ENCODE results near the gene TNFSF12.

The TNFSF12 gene, protein sequence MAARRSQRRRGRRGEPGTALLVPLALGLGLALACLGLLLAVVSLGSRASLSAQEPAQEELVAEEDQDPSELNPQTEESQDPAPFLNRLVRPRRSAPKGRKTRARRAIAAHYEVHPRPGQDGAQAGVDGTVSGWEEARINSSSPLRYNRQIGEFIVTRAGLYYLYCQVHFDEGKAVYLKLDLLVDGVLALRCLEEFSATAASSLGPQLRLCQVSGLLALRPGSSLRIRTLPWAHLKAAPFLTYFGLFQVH

DNA sequence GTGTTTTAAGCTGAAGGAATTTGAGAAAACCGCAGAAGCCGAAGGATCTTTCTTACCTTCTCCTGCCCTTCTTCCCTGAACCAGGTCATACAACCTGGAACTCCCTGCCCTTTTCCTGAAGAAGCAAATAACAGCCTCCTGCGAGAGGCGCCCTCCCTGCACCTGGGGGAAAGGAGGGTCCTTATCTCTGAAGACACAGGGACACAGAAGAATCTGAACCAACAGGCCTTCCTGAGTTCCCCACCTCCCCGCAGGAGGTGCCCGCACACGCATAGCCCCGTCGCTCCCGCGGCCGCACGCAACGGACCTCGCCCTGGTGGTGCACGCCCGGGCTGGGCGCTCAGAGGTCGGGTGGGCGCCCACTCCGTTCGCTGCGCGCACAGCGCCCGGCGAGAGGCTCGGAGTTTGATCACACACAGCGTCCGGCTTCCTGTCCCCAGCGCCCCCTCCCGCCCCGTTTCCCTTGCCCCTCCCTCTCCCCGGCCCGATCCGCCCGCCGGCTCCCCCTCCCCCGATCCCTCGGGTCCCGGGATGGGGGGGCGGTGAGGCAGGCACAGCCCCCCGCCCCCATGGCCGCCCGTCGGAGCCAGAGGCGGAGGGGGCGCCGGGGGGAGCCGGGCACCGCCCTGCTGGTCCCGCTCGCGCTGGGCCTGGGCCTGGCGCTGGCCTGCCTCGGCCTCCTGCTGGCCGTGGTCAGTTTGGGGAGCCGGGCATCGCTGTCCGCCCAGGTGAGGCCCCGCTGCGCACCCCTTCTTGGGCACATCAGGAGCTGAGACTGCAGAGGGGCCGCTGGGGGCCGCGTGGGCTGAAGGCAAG lies at the start of gene TNFSF12:
TSS of gene TNFSF12 (plus strand) at position 474 of the 816 bp plus-strand sequence. CDS start at position 570, 96 bp downstream.
- DNase-seq: no peak

GRCh38 chr17:7499161-7499560 lies 49.7 kb upstream of the TNFSF12 start:
- no peak for DNase-seq

- no peak for DNase-seq
These were observed 47.1 kb upstream of the TNFSF12 start for GRCh38 chr17:7501729-7502128.

DNA sequence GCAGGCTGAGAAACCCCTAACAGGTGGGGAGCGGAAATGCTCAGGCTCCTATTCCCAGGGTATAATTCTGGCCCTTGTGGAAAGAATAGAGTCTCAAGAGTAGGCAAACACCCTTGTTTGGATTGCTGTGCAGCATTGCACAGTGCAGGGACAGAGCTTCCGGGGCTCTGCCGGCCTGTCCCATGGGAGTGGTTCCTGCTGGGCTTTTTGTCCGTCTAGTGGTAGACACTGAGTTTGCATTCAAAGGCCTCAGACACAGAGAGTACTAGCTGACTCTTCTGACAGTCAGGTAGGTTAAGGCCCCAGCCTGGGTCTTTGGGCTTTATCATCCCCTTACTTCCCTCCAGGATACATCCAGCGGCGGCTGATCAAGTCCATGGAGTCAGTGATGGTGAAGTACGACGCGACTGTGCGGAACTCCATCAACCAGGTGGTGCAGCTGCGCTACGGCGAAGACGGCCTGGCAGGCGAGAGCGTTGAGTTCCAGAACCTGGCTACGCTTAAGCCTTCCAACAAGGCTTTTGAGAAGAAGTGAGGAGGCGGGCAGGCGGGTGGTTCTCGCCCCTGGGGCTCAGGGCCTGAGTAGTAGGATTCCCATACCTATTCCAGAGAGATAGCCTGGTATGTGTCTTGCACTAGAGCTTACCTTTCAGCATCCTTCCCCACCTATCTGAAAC lies 46.5 kb upstream of the TNFSF12 start:
- no peak for DNase-seq

GRCh38 chr17:7502987-7503386 lies 45.9 kb upstream of the TNFSF12 start:
- no peak for DNase-seq

- no peak for DNase-seq
These were observed 45.3 kb upstream of the TNFSF12 start for GRCh38 chr17:7503521-7503920.

- no peak for DNase-seq
These were observed 40.7 kb upstream of the TNFSF12 start for GRCh38 chr17:7508145-7508544.

DNA sequence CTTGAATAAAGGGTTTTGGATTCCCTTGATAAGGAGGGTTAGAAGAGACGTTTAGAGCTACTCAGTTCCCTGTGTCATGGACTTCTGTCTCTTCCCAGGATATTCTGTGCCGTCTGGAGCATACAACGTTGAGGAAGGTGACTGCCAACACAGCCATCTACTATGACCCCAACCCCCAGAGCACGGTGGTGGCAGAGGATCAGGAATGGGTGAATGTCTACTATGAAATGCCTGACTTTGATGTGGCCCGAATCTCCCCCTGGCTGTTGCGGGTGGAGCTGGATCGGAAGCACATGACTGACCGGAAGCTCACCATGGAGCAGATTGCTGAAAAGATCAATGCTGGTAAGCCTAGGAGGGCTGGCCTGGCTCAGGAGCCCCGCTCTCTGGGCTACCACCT lies 40.0 kb upstream of the TNFSF12 start:
- no peak for DNase-seq

- no peak for DNase-seq
These were observed 38.9 kb upstream of the TNFSF12 start for GRCh38 chr17:7509937-7510336.

- DNase-seq: no peak
These were observed 37.8 kb upstream of the TNFSF12 start for GRCh38 chr17:7511108-7511507.

GRCh38 chr17:7512105-7512504 lies 36.8 kb upstream of the TNFSF12 start:
- no peak for DNase-seq

GRCh38 chr17:7512824-7513540 lies 35.9 kb upstream of the TNFSF12 start:
- no peak for DNase-seq

GRCh38 chr17:7513850-7514419 lies 34.9 kb upstream of the TNFSF12 start:
- no peak for DNase-seq

DNA sequence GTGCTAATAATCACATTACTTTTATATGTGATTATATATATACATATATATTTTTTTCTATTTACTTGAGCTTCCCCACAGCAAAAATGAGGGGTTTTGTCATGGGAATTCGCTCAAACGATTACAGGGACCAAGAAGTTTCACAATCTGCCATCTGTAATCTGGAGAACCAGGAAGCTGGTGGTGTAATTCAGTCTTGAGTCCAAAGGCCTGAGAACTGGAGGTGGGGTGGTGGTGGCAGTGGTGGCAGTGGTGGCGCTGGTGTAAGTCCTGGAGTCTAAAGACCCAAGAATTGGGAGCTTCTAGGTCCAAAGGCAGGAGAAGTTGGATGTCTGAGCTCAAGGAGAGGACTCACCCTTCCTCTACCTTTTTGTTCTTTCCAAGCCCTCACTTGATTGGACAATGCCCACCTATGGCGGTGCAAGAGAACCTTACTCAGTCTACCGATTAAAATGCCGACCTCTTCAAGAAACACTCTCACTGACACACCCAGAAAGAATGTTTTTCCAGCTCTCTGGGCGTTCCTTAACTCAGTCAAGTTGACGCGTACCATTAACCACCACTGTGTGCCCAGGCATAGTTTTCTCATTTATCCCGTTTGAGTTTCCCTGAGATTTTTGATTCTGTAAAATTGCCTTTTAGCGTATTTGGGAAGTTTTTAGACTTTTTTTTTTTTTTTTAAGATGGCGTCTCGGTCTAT lies 32.8 kb upstream of the TNFSF12 start:
- DNase-seq: no peak

DNA sequence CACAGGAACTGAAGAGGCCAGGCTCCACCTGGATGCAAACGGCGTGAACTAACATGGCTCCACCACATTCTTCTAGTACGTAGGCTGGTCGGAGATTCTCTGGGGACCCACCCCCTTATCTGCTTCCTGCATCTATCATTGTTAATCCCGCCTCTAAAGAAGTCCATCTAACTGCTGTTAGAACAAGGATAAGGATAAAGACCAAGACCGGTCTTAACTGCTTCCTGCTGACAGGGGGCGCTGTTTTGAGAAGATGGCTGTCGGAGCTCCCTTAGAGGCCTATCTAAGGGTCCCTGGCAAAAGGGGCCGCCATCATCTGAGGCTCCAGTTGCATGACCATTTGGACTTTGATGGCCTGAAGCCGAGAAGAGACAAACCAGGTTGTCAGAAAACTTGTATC lies 25.8 kb upstream of the TNFSF12 start:
- peak; percentile 23 for DNase-seq

DNA sequence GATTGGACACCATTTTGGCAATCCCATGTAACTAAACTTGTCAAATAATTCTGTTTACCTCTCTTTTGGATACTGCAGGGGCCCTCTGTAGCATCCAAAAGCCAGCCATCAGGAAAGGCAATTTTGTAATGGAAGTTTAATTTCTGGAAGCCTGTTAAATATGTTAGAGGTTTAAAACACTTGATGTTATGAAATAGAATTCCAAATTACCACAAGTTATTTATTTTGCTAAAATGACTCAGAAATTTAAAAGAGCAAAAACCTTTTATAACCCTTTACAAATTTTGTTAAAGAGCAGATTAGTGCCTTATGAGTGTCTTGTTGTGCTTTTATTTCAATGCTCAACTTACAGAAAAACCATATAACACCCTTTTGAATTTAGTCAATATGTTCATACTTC lies 20.0 kb upstream of the TNFSF12 start:
- DNase-seq: no peak

GRCh38 chr17:7530023-7530900 lies 18.6 kb upstream of the TNFSF12 start:
- no peak for DNase-seq

GRCh38 chr17:7538050-7538449 lies 10.8 kb upstream of the TNFSF12 start:
- no peak for DNase-seq

DNA sequence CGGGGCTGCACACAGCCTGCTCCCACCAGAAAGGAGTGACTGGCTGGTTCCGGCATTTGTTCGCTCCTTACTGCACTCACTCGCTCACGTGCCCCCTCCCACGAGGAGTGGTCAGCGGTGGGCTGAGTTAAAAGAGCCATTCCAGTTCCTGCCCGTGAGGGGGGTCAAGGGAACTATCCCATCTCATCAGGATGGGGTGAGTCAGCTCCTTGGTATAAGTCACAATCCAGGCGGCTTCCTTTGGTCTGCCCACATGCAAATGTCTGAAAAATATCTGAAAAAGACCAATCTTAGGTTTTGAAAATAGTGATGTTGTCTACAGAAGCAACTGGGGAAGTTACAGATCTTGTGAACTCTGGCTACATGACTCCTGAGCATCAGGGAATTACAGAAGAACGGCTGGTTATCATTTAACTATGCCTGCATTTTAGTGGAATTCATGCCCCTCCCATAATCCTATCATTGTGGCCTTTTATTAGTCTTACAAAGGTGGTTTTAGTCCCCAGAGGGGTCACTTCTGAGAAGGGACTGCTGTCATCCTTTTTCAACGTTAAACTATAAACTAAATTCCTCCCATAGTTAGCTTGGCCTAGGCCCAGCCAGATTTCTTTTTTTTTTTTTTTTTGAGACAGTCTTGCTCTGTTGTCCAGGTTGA lies 9.8 kb upstream of the TNFSF12 start:
- no peak for DNase-seq

DNA sequence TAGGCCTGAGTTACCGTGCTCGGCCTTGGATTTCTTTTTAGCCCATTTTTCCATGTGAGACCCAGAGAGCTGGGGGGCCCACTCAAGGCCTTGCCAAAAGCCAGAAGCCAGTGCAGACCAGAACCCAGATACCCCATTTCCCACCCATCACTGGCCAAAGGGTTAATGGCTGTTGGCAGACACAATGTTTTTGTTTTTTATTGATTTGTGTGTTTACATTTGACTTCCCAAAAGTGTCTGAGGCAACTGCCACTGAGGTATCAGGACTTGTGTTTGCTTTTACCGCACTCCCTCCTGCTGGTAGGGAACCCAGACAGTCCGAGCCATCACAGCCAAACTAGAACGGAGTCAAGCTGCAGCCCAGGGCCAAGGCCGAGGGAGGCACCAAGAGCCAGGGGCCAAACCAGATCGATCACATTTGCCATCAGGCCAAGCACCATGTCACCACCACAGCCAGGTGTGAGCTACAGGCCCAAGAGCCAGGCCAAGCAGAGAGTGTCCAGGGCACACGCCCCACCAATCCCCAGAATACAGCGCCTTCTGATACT lies 7.7 kb upstream of the TNFSF12 start:
- no peak for DNase-seq
